ENCODE data around the gene TMEM109.

GRCh38 chr11:60954421-60954820, 40.5 kb downstream of the TMEM109 start:
- TF ChIP-seq, protein P1, sequence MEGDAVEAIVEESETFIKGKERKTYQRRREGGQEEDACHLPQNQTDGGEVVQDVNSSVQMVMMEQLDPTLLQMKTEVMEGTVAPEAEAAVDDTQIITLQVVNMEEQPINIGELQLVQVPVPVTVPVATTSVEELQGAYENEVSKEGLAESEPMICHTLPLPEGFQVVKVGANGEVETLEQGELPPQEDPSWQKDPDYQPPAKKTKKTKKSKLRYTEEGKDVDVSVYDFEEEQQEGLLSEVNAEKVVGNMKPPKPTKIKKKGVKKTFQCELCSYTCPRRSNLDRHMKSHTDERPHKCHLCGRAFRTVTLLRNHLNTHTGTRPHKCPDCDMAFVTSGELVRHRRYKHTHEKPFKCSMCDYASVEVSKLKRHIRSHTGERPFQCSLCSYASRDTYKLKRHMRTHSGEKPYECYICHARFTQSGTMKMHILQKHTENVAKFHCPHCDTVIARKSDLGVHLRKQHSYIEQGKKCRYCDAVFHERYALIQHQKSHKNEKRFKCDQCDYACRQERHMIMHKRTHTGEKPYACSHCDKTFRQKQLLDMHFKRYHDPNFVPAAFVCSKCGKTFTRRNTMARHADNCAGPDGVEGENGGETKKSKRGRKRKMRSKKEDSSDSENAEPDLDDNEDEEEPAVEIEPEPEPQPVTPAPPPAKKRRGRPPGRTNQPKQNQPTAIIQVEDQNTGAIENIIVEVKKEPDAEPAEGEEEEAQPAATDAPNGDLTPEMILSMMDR (conservative IDR thresholded peaks at IDR 0.05; ENCODE audit: low read length) = no peak
- no peak for TF ChIP-seq EZH2phosphoT487 (IDR thresholded peaks at IDR 0.05; ENCODE audit: borderline replicate concordance)
